T-helper 2 cell treated with Interferon-gamma antibody and Interleukin-4, amounts not matched to agents 5 μg/mL and 100 μg/mL, for 36 hours (primary cell): ENCODE results near the gene EFHC1.
A peak's percentile ranks its signal among the peaks of the same experiment; 100 is the strongest.

Source experiments
- DNase-seq: peaks from one replicate; pipeline ENCODE4 v3.0.0; 2021; ENCODE audit warnings: low spot score
- H3K27ac Mint-ChIP-seq: one replicate; pipeline ENCODE4 v1.8.0; 2021; ENCODE audit warnings: mild to moderate bottlenecking, mixed read lengths
- H3K27me3 Mint-ChIP-seq: one replicate; pipeline ENCODE4 v1.8.0; 2021; ENCODE audit warnings: low read depth, mixed read lengths
- H3K36me3 Mint-ChIP-seq: one replicate; pipeline ENCODE4 v1.8.0; 2021; ENCODE audit warnings: low read depth, mixed read lengths
- H3K4me1 Mint-ChIP-seq: one replicate; pipeline ENCODE4 v1.8.0; 2021; ENCODE audit warnings: low read depth, mixed read lengths
- H3K4me3 Mint-ChIP-seq: one replicate; pipeline ENCODE4 v1.8.0; 2022; ENCODE audit warnings: mild to moderate bottlenecking, moderate library complexity, mixed read lengths
- H3K9me3 Mint-ChIP-seq: one replicate; pipeline ENCODE4 v1.8.0; 2021; ENCODE audit warnings: mixed read lengths

Gene EFHC1

DNA sequence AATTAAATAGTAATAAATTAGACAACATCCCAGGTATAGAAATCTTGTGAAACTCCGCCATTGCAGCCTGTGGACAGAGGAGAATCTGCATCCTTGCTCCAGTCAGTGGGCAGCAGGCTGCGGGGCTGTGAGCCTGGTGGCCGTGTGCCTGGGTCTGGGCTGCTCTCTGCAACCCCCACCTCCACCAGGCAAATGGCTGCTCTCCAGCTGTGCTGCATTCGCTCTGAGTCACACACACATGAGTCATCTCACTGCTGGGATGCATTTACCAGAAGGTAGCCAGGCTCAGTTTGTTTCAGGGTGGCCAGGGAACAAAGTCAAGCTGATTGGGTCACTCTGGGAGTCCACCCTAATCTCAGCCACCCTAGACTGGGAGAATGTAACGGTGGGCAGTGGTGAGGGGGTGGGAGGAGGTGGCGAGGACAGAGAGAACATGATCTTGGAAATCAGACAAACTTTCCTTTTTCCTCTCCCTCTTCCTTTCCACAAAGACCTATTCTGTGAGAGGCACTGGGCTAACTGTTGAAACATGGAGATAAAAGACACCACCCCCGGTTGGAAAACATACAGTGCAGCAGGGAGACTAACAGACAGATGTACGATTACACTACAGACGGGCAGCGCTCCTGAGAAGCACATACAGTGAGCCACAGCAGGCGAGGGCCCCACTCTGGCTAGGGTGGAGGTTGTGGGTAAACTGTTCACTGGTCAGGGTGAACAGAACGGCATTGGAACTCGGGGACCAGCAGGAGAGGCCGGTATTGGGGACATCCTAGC is 97.5 kb downstream of the EFHC1 start:
- Mint-ChIP-seq H3K36me3 (peaks cover 18% of the 10 kb centered on the region), H3K9me3 (no peaks in the 10 kb centered on the region), H3K27ac (peak overlapping the region; percentile 9), H3K27me3 (no peaks in the 10 kb centered on the region), H3K4me1 (peaks cover 20% of the 10 kb centered on the region), H3K4me3 (no peak overlapping the region)
- DNase-seq: peak; percentile 55

DNA sequence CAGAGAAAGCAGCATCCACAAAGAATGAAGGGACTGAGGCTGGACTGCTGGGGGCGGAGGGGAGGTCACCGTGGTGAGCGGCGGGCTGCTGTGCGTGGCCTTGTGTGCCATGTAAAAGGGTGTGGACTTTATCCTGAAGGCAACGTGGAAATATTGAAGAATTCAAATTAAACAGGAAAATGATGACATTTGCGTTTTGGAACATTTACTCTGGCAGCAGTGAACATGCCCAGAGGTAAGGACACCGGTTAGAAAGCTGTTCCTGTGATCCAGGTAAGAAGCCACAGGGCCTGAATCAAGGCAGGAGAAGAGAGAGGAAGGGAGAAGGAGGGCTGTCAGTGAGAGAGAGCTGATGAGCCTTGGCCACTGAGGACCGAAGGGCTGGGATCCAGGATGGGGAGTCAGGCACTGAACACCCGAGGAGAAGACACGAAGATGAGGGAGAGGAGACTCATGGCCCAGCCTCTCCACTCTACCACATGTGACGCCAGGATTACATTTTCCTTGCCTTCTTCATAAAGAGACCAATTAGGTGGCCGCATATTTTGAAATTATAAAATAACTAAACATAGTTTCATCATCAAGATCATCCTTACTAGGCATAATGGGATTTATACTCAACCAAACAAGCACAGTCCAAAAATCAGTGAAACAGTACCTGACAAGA is 98.3 kb downstream of the EFHC1 start:
- H3K4me3 Mint-ChIP-seq: no peak overlapping the region
- DNase-seq: no peak

DNA sequence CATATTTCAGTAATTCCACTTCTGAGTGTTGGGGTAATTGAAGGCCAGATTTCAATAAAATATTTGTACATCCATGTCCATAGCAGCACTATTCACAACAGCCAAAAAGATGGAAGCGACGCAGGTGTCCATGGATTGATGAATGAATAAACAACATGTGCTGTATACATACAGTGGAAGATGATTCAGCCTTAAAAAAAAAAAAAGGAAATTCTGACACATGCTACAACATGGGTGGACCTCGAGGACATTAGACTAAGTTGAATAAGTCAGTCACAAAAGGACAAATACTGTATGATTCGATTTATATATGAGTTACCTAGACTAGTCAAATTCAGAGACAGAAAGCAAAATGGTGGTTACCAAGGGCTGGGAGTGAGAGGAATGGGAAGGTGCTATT is 99.5 kb downstream of the EFHC1 start:
- Mint-ChIP-seq H3K4me1 (peaks cover 28% of the 10 kb centered on the region), H3K36me3 (peaks cover 15% of the 10 kb centered on the region), H3K4me3 (no peak overlapping the region), H3K27me3 (no peaks in the 10 kb centered on the region), H3K9me3 (no peaks in the 10 kb centered on the region), H3K27ac (no peak overlapping the region)
- no peak for DNase-seq

More for the DNA sequence above, 98.3 kb downstream of the EFHC1 start:
- Mint-ChIP-seq H3K27me3 (no peaks in the 10 kb centered on the region), H3K27ac (no peak overlapping the region), H3K9me3 (no peaks in the 10 kb centered on the region), H3K36me3 (peaks cover 18% of the 10 kb centered on the region), H3K4me1 (peaks cover 22% of the 10 kb centered on the region)

DNA sequence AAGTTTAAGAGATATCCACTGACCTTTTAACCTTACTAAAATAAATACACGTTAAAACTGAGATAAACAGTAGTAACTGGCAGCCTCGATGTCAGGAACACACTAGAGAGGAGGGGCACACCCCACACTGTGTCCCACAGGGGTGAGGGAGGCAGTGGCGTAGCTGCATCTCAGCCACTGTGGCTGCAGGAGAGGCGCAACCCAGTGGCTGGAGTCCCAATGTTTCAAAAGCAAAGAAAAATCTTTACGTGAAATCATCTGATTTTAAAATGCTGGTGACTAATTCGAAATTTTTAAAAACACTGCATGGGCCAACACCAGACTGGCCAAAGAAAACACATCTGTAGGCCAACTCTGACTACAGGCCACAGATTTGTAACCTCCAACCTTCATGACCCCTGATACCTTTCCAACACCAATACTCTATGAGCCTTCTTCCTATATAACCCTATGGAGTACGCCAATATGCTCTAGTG is 102.0 kb downstream of the EFHC1 start:
- H3K36me3 Mint-ChIP-seq: peaks cover 7% of the 10 kb centered on the region
- no peak overlapping the region for H3K27ac Mint-ChIP-seq
- H3K9me3 Mint-ChIP-seq: no peaks in the 10 kb centered on the region
- peaks cover 17% of the 10 kb centered on the region for H3K4me1 Mint-ChIP-seq
- DNase-seq: no peak
- no peaks in the 10 kb centered on the region for H3K27me3 Mint-ChIP-seq
- no peak overlapping the region for H3K4me3 Mint-ChIP-seq

DNA sequence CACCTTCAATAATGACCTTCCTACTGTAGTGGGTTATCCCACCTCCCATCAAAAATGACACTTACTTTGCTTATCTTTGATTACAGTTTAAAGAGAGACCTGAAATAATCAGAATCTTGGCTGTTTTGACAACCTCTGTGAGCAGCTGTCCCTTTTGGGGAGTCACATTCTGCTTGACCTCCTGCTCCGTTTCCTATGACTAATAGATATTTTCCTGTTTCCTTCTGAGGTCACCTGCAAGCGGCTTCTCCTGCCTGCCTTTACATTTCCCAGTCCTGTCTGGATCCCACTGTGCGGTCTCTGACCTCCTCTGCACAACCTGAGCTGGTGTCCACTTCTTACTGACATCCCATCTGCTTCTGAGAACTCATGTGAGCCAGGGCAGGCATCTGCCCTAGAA is 102.5 kb downstream of the EFHC1 start:
- Mint-ChIP-seq H3K36me3 (peaks cover 7% of the 10 kb centered on the region), H3K27me3 (no peaks in the 10 kb centered on the region), H3K4me3 (no peak overlapping the region), H3K4me1 (peaks cover 16% of the 10 kb centered on the region), H3K9me3 (no peaks in the 10 kb centered on the region), H3K27ac (no peak overlapping the region)
- DNase-seq: no peak

DNA sequence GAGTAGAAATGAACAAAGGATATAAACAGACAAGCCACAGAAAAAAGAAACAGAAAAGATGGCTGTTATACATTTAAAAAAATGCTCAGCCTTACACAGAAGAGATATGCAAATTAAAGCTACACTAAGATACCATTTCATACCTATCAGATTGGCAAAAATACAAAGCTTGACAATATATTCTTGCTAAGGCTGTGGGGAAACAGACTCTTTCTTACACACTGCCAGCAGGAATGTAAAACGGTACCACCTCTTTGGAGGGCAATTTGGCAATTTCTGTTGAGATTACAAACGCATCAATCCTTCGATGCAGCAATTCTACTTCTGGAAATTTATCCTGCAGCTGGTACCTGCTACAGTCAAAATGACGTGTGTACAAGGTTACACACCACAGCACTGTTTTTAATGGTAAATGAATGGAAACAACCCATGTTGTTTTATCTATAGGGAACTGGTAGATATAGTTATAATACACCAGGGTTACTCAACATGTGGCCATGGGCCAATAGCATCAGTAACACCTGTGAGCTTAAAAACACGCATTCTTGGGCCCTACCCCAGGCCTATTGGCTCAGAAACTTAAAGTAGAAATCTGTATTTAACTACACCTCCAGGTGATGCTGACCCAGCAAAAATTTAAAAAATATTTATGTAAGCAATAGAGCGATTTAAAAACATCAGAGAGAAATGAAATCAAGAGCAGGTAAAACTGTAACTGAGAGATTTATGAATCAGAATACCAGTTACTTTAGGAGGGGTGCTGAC is 103.4 kb downstream of the EFHC1 start:
- Mint-ChIP-seq H3K36me3 (peaks cover 7% of the 10 kb centered on the region), H3K4me1 (peaks cover 13% of the 10 kb centered on the region), H3K27me3 (no peaks in the 10 kb centered on the region), H3K9me3 (no peaks in the 10 kb centered on the region), H3K4me3 (no peak overlapping the region), H3K27ac (no peak overlapping the region)
- no peak for DNase-seq

DNA sequence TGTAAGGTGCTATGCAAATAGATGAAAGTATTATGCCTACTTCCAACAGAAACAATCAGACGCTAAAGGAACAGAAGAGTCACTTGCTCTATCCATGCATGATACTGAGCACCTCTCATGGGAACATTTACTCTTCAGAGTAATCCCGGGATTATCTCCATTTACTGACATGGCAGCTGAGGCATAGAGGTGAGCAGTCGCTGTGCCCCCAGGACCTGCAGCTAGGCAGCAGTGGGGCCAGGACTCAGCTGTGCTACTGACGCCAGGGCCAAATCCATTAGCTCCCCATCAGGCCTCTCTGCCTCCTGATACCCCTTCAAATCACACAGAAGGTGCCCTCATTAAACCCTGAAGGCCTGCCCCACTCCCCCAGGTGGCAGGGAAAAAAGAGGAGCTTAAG is 104.8 kb downstream of the EFHC1 start:
- no peak for DNase-seq
- no peak overlapping the region for H3K27ac Mint-ChIP-seq
- no peaks in the 10 kb centered on the region for H3K9me3 Mint-ChIP-seq
- no peak overlapping the region for H3K4me3 Mint-ChIP-seq
- no peaks in the 10 kb centered on the region for H3K36me3 Mint-ChIP-seq
- H3K4me1 Mint-ChIP-seq: peaks cover 16% of the 10 kb centered on the region
- H3K27me3 Mint-ChIP-seq: no peaks in the 10 kb centered on the region

DNA sequence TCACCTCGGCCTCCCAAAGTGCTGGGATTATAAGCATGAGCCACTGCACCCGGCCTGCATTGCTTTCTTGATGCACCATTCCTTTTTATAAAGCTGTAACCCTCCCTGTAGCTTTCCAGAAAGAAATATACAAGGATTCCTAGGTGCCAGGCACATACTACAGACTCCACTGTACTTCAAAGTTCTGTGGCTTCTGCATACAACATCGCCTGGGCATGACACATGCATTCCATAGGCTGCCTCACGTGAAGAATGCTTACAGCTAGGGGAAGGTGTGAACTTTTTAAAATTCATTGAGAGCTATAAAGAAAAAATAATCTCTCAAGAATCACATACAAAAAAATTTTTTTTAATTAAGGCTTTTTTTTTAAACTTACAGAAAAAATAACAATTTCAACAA is 106.5 kb downstream of the EFHC1 start:
- DNase-seq: no peak
- no peaks in the 10 kb centered on the region for H3K36me3 Mint-ChIP-seq
- H3K4me3 Mint-ChIP-seq: no peak overlapping the region
- H3K9me3 Mint-ChIP-seq: no peaks in the 10 kb centered on the region
- no peak overlapping the region for H3K27ac Mint-ChIP-seq
- H3K27me3 Mint-ChIP-seq: no peaks in the 10 kb centered on the region
- H3K4me1 Mint-ChIP-seq: peaks cover 17% of the 10 kb centered on the region

DNA sequence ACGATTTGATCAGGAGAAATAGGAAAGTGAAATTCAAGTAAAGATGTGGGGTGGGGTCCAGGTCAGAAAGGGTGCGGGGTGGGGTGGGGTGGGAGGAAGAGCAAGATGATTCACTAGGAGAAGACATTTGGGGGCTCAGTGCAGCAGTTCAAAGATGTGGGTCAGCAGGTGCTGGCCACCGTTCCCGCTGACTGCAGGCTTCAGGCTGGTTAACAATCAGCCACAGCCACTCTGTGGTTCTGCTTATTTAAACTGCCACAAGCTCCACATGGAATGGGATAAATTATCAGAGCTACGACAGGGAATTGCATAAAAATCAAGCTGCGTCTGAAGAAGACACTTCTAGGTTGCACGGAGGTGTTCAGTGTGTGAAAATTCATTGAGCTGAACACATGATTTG is 107.3 kb downstream of the EFHC1 start:
- Mint-ChIP-seq H3K27me3 (no peaks in the 10 kb centered on the region), H3K27ac (no peak overlapping the region), H3K36me3 (no peaks in the 10 kb centered on the region), H3K4me3 (no peak overlapping the region), H3K4me1 (peaks cover 17% of the 10 kb centered on the region), H3K9me3 (no peaks in the 10 kb centered on the region)
- no peak for DNase-seq

DNA sequence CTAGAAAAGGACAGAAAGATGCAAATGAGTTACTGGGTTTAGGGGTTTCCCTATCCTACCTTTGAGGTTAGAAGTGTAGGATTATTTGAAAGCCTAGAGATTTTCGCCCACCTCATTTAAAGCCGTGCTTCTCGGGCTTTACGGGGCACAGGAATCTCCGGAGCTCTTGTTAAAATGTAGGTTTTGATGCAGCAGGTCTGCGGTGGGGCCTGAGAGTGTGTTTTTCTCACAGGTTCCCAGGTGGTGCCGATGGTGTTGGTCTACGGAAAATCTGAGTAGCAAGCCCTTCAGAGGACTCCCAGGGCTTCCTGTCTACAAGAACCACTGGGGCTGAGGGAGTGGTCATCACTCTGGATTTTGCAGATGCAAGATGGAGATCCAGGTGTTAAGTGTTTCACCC is 109.2 kb downstream of the EFHC1 start:
- DNase-seq: no peak
- no peak overlapping the region for H3K27ac Mint-ChIP-seq
- H3K27me3 Mint-ChIP-seq: no peaks in the 10 kb centered on the region
- H3K9me3 Mint-ChIP-seq: no peaks in the 10 kb centered on the region
- no peak overlapping the region for H3K4me3 Mint-ChIP-seq
- H3K4me1 Mint-ChIP-seq: peaks cover 10% of the 10 kb centered on the region
- H3K36me3 Mint-ChIP-seq: peaks cover 5% of the 10 kb centered on the region

DNA sequence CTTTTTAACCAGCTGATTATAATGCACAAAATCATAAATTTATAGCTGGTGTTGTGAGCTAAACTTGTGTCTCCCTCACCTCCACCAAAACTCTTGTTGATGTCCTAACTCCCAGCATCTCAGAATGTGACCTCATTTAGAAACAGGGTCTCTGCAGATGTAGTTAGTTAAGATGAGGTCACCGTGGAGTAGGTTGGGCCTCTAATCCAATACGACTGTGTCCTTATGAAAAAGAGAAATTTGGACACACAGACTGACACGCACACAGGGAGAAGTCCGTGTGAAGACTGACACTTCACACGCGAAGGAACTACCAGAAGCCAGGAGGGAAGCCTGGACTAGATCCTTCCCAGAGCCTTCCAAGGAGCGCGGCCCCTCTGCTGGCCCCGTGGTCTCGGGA is 110.2 kb downstream of the EFHC1 start:
- H3K9me3 Mint-ChIP-seq: no peaks in the 10 kb centered on the region
- H3K27ac Mint-ChIP-seq: no peak overlapping the region
- H3K4me1 Mint-ChIP-seq: peaks cover 18% of the 10 kb centered on the region
- H3K36me3 Mint-ChIP-seq: peaks cover 11% of the 10 kb centered on the region
- H3K27me3 Mint-ChIP-seq: no peaks in the 10 kb centered on the region
- DNase-seq: no peak
- H3K4me3 Mint-ChIP-seq: no peak overlapping the region

DNA sequence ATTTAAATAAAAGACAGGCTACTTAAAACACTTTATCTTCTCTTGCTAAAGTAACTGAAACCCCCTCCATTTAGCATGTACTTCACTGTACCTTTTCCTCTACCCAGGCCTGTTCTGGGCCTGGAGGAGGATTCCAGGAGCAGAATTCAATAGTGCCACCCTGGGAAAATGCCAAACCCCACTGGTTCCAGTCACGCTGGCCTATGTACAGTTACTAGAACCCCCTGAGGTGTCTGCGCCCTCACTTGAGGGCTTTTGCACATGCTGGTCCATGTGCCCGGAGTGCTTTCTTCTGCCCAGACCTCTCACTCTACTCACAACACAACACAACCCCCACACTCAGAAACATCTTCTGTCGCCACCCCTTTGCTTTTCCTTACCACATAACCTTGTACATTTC is 111.3 kb downstream of the EFHC1 start:
- H3K9me3 Mint-ChIP-seq: no peaks in the 10 kb centered on the region
- H3K4me3 Mint-ChIP-seq: no peak overlapping the region
- no peak for DNase-seq
- peaks cover 11% of the 10 kb centered on the region for H3K36me3 Mint-ChIP-seq
- peaks cover 28% of the 10 kb centered on the region for H3K4me1 Mint-ChIP-seq
- no peak overlapping the region for H3K27ac Mint-ChIP-seq
- no peaks in the 10 kb centered on the region for H3K27me3 Mint-ChIP-seq

DNA sequence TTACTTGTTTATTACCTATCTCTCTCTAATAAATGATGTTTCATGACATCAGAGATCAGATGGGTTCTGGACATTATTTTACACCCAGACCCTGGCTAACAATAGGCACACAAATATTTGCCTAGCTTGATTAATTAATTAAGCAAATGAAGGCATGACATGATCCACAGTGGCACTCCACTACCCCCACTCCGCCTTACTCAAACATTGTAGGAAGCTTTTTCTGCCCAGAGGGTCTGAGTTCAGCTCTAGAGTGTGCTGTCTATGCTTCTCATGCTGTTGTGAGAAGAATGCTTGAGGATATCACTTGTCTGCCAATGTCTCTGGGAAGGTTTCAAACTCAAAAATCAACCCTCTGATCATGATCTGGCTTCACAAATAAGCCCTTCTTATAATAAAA is 111.7 kb downstream of the EFHC1 start:
- H3K9me3 Mint-ChIP-seq: no peaks in the 10 kb centered on the region
- H3K4me1 Mint-ChIP-seq: peaks cover 33% of the 10 kb centered on the region
- no peak overlapping the region for H3K4me3 Mint-ChIP-seq
- DNase-seq: no peak
- no peaks in the 10 kb centered on the region for H3K27me3 Mint-ChIP-seq
- H3K36me3 Mint-ChIP-seq: peaks cover 11% of the 10 kb centered on the region
- H3K27ac Mint-ChIP-seq: no peak overlapping the region

DNA sequence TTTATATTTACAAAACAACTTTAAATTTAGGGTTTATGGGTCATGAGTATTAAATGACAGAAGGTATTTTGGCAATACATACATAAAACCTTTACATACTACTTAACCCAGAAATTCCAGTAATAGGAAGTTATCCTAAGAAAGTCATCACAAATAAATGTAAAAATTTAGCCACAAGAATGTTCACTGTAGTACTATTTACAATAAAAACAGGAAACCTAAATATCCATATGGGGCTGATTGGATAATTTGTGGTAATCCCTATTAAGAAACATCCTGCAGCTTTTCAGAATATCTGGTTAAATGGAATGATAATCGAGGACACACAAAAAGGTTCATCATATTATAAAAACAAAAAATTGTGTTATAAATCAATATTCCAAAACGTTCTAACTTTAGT is 112.3 kb downstream of the EFHC1 start:
- Mint-ChIP-seq H3K4me3 (no peak overlapping the region), H3K27me3 (no peaks in the 10 kb centered on the region), H3K36me3 (peaks cover 11% of the 10 kb centered on the region), H3K9me3 (no peaks in the 10 kb centered on the region), H3K4me1 (peaks cover 39% of the 10 kb centered on the region), H3K27ac (no peak overlapping the region)
- DNase-seq: no peak
